IPS-20b (cell line): ENCODE measurements around the gene CCN5.

Source experiments
- H3K27ac ChIP-seq: one replicate; pipeline ENCODE4 v1.5.1; 2013; ENCODE audit warnings: low read length
- H3K27me3 ChIP-seq: 2 replicates; pipeline ENCODE4 v1.6.1; 2013; ENCODE audit warnings: mild to moderate bottlenecking, low read length, inconsistent platforms; ENCODE audit not compliant: insufficient read depth
- H3K36me3 ChIP-seq: 2 replicates; pipeline ENCODE4 v1.6.1; 2013; ENCODE audit warnings: low read depth, mild to moderate bottlenecking, inconsistent platforms, low read length, moderate library complexity; ENCODE audit not compliant: insufficient read depth
- H3K4me1 ChIP-seq: 2 replicates; pipeline ENCODE4 v1.6.1; 2013; ENCODE audit warnings: mild to moderate bottlenecking, control low read depth, inconsistent platforms, low read length, moderate library complexity; ENCODE audit not compliant: insufficient read depth
- H3K4me3 ChIP-seq: 2 replicates; pipeline ENCODE4 v1.5.1; 2013; ENCODE audit warnings: mild to moderate bottlenecking, low read length, inconsistent platforms
- H3K9ac ChIP-seq: 2 replicates; pipeline ENCODE4 v1.6.1; 2013; ENCODE audit warnings: low read depth, mild to moderate bottlenecking, inconsistent platforms, low read length, moderate library complexity
- H3K9me3 ChIP-seq: 2 replicates; pipeline ENCODE4 v1.6.1; 2013; ENCODE audit warnings: mild to moderate bottlenecking, low read depth, low read length, inconsistent platforms; ENCODE audit not compliant: insufficient read depth

CCN5 gene

GRCh38 chr20:44707018-44707579, 8.1 kb upstream of the CCN5 start:
- Histone ChIP-seq H3K4me1 (no peaks in the 10 kb centered on the region), H3K36me3 (no peaks in the 10 kb centered on the region), H3K27ac (no peak overlapping the region), H3K27me3 (no peaks in the 10 kb centered on the region), H3K9me3 (no peaks in the 10 kb centered on the region), H3K9ac (no peak overlapping the region), H3K4me3 (no peak overlapping the region)

DNA sequence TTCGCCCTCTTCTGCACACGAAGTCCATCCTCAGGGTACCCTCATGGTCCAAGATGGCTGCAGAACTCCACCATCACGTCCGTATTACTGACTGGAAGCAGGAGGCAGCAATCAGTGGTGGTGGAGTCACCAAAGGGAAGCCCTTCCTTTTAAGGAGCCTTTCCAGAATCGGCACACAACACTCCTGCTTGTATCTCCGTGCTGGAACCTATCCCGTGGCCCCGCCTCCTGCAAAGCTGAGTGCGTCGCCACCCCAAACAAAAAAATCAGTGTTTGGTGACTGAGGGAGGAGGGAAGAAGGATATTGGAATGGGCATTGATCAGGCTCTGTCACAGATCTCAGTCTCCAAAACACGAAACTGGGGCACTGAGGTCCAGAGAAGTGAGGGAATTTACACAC, 5.8 kb upstream of the CCN5 start:
- H3K9ac ChIP-seq = no peak overlapping the region
- no peaks in the 10 kb centered on the region for H3K27me3 ChIP-seq
- no peak overlapping the region for H3K4me3 ChIP-seq
- H3K36me3 ChIP-seq = no peaks in the 10 kb centered on the region
- no peaks in the 10 kb centered on the region for H3K9me3 ChIP-seq
- no peaks in the 10 kb centered on the region for H3K4me1 ChIP-seq
- H3K27ac ChIP-seq = no peak overlapping the region

- no peaks in the 10 kb centered on the region for H3K9me3 ChIP-seq
- no peak overlapping the region for H3K9ac ChIP-seq
- H3K27me3 ChIP-seq = no peaks in the 10 kb centered on the region
- no peaks in the 10 kb centered on the region for H3K4me1 ChIP-seq
- no peak overlapping the region for H3K27ac ChIP-seq
- no peak overlapping the region for H3K4me3 ChIP-seq
- no peaks in the 10 kb centered on the region for H3K36me3 ChIP-seq
Observed at GRCh38 chr20:44709797-44710196, 5.4 kb upstream of the CCN5 start.

GRCh38 chr20:44711237-44711636, 3.9 kb upstream of the CCN5 start:
- no peak overlapping the region for H3K27ac ChIP-seq
- H3K27me3 ChIP-seq = no peaks in the 10 kb centered on the region
- no peaks in the 10 kb centered on the region for H3K9me3 ChIP-seq
- H3K4me1 ChIP-seq = no peaks in the 10 kb centered on the region
- H3K4me3 ChIP-seq = no peak overlapping the region
- H3K36me3 ChIP-seq = no peaks in the 10 kb centered on the region
- H3K9ac ChIP-seq = no peak overlapping the region

DNA sequence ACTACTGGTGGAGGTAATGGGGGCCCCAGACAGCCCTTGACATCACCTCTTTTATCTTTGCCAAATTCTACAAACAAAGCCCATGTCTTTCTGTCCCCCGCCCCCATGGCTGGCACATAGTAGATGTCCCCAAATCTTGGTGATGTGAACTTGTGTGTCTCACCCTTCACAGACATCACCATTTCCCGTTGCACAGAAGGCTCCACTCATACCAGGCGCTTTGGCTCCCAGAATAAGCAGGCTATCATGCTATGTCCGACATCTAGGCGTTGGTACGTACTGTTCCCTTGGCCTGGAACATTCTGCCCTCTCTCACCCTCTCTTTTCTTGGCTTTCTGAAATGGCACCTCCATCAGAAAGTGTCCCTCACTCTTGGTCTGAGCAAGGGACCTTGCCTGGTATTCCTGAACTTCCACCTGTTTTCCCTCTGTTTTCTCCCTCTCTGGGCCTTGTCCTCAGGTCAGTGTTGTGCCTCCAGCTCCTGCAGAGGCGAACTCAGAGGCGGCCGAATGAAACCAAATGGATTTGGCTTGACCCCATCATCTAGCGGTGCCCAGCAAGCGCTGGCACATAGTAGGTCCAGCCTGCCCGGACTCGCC, 968 bp upstream of the CCN5 start:
- no peaks in the 10 kb centered on the region for H3K4me1 ChIP-seq
- H3K9me3 ChIP-seq = no peaks in the 10 kb centered on the region
- H3K27me3 ChIP-seq = no peaks in the 10 kb centered on the region
- H3K36me3 ChIP-seq = no peaks in the 10 kb centered on the region
- no peak overlapping the region for H3K9ac ChIP-seq
- no peak overlapping the region for H3K27ac ChIP-seq
- no peak overlapping the region for H3K4me3 ChIP-seq

GRCh38 chr20:44715499-44716308, 535 bp downstream of the CCN5 start:
- no peaks in the 10 kb centered on the region for H3K36me3 ChIP-seq
- H3K4me1 ChIP-seq = no peaks in the 10 kb centered on the region
- no peaks in the 10 kb centered on the region for H3K9me3 ChIP-seq
- H3K4me3 ChIP-seq = no peak overlapping the region
- H3K27ac ChIP-seq = no peak overlapping the region
- H3K27me3 ChIP-seq = no peaks in the 10 kb centered on the region
- H3K9ac ChIP-seq = no peak overlapping the region

GRCh38 chr20:44716309-44717106, 1.3 kb downstream of the CCN5 start:
- no peaks in the 10 kb centered on the region for H3K9me3 ChIP-seq
- no peak overlapping the region for H3K27ac ChIP-seq
- H3K4me1 ChIP-seq = no peaks in the 10 kb centered on the region
- no peaks in the 10 kb centered on the region for H3K27me3 ChIP-seq
- H3K9ac ChIP-seq = no peak overlapping the region
- H3K4me3 ChIP-seq = no peak overlapping the region
- no peaks in the 10 kb centered on the region for H3K36me3 ChIP-seq

DNA sequence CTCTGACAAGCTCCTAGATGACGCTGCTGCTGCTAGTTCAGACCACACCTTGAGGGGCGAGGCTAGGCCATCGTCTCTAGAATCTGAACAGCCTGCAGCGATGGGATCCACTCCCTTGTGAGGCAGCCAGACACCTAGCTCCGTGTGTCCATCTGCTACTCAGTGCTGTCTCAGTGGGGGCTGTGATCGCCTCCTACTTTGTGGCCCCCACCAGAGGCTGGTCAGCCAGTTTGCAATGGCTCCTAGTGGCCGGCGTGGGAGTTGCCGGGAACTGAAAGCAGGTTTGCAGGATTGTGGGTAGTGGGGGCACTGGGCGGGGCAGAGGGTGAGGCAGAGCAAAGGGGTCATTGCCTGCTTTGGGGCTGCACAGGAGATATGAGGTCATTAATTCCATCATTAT, 2.8 kb downstream of the CCN5 start:
- Histone ChIP-seq H3K27ac (no peak overlapping the region), H3K36me3 (no peaks in the 10 kb centered on the region), H3K27me3 (no peaks in the 10 kb centered on the region), H3K4me1 (no peaks in the 10 kb centered on the region), H3K9ac (no peak overlapping the region), H3K9me3 (no peaks in the 10 kb centered on the region), H3K4me3 (no peak overlapping the region)

DNA sequence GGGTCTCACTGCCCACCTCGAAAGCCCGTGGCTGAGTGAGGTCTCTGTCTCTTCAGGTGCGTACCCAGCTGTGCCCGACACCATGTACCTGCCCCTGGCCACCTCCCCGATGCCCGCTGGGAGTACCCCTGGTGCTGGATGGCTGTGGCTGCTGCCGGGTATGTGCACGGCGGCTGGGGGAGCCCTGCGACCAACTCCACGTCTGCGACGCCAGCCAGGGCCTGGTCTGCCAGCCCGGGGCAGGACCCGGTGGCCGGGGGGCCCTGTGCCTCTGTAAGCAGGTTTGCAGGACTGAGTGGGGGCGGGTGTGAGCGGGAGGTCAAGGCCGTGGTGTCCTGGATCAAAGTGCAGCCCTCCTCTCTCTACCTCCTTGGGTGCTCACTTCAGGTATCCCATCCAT, 4.7 kb downstream of the CCN5 start:
- Histone ChIP-seq H3K27me3 (no peaks in the 10 kb centered on the region), H3K9ac (no peak overlapping the region), H3K4me3 (no peak overlapping the region), H3K4me1 (no peaks in the 10 kb centered on the region), H3K27ac (no peak overlapping the region), H3K9me3 (no peaks in the 10 kb centered on the region), H3K36me3 (no peaks in the 10 kb centered on the region)

GRCh38 chr20:44720621-44720996, 5.4 kb downstream of the CCN5 start:
- Histone ChIP-seq H3K4me1 (no peaks in the 10 kb centered on the region), H3K9ac (no peak overlapping the region)

GRCh38 chr20:44720997-44721784, 6.0 kb downstream of the CCN5 start:
- Histone ChIP-seq H3K36me3 (no peaks in the 10 kb centered on the region), H3K9ac (no peak overlapping the region), H3K27ac (no peak overlapping the region), H3K9me3 (no peaks in the 10 kb centered on the region), H3K4me3 (no peak overlapping the region), H3K27me3 (no peaks in the 10 kb centered on the region), H3K4me1 (no peaks in the 10 kb centered on the region)

More at GRCh38 chr20:44720621-44720996, 5.4 kb downstream of the CCN5 start:
- no peaks in the 10 kb centered on the region for H3K9me3 ChIP-seq
- no peak overlapping the region for H3K27ac ChIP-seq
- H3K4me3 ChIP-seq = no peak overlapping the region
- H3K36me3 ChIP-seq = no peaks in the 10 kb centered on the region
- H3K27me3 ChIP-seq = no peaks in the 10 kb centered on the region
